H9 (cell line): ENCODE data around the gene PTGER4. TPM values are rescaled to one million over a fixed set of nuclear protein-coding genes. Genes with fewer than 3 reads are reported as not detected.

Experiments used
- DNase-seq: peaks from one replicate; pipeline ENCODE4 v3.0.0-alpha.2; 2017
- H2AFZ ChIP-seq: one replicate; pipeline ENCODE4 v1.6.1; 2013; ENCODE audit warnings: mild to moderate bottlenecking, low read length, control low read depth, moderate library complexity
- H2AK5ac ChIP-seq: 2 replicates; pipeline ENCODE4 v1.6.1; 2013; ENCODE audit warnings: low read length, control low read depth, mixed read lengths; ENCODE audit not compliant: insufficient read length
- H2BK120ac ChIP-seq: one replicate; pipeline ENCODE4 v1.6.1; 2013; ENCODE audit warnings: low read depth, mild to moderate bottlenecking, low read length, control low read depth, inconsistent platforms; ENCODE audit not compliant: poor library complexity, severe bottlenecking
- H2BK12ac ChIP-seq: 2 replicates; pipeline ENCODE4 v1.6.1; 2013; ENCODE audit warnings: low read length, control low read depth, mixed read lengths, low read depth; ENCODE audit not compliant: insufficient read length
- H2BK15ac ChIP-seq: 2 replicates; pipeline ENCODE4 v1.6.1; 2013; ENCODE audit warnings: low read depth, low read length, control low read depth
- H2BK20ac ChIP-seq: one replicate; pipeline ENCODE4 v1.6.1; 2013; ENCODE audit warnings: low read depth, mild to moderate bottlenecking, low read length, control low read depth, inconsistent platforms; ENCODE audit not compliant: poor library complexity, severe bottlenecking
- H2BK5ac ChIP-seq: 2 replicates; pipeline ENCODE4 v1.6.1; 2013; ENCODE audit warnings: low read length, control low read depth, mixed read lengths; ENCODE audit not compliant: insufficient read length
- H3K14ac ChIP-seq: 2 replicates; pipeline ENCODE4 v1.6.1; 2013; ENCODE audit warnings: low read length, control low read depth; ENCODE audit not compliant: insufficient read depth
- H3K18ac ChIP-seq: 2 replicates; pipeline ENCODE4 v1.6.1; 2013; ENCODE audit warnings: low read depth, mild to moderate bottlenecking, mixed read lengths, low read length, control low read depth; ENCODE audit not compliant: insufficient read length
- H3K23ac ChIP-seq: 2 replicates; pipeline ENCODE4 v1.6.1; 2013; ENCODE audit warnings: low read length, control low read depth, mixed read lengths, low read depth; ENCODE audit not compliant: insufficient read length
- H3K23me2 ChIP-seq: 2 replicates; pipeline ENCODE4 v1.6.1; 2013; ENCODE audit warnings: low read depth, mild to moderate bottlenecking, mixed read lengths, low read length, control low read depth; ENCODE audit not compliant: insufficient read length, poor library complexity, severe bottlenecking
- H3K27ac ChIP-seq: 2 replicates; pipeline ENCODE4 v1.5.1; 2013; ENCODE audit warnings: low read length, control low read depth, mixed read lengths, low read depth; ENCODE audit not compliant: insufficient read length
- H3K27me3 ChIP-seq: 2 replicates; pipeline ENCODE4 v1.6.1; 2013; ENCODE audit warnings: low read length, control low read depth, inconsistent platforms; ENCODE audit not compliant: insufficient read depth
- H3K4ac ChIP-seq: 2 replicates; pipeline ENCODE4 v1.6.1; 2013; ENCODE audit warnings: low read depth, mild to moderate bottlenecking, control low read depth, inconsistent platforms, low read length, moderate library complexity
- H3K4me1 ChIP-seq: 2 replicates; pipeline ENCODE4 v1.6.1; 2013; ENCODE audit warnings: low read length, control low read depth, inconsistent platforms; ENCODE audit not compliant: insufficient read depth
- H3K4me2 ChIP-seq: 2 replicates; pipeline ENCODE4 v1.6.1; 2013; ENCODE audit warnings: low read length, control low read depth, mixed read lengths; ENCODE audit not compliant: insufficient read length, insufficient read depth
- H3K56ac ChIP-seq: 2 replicates; pipeline ENCODE4 v1.6.1; 2013; ENCODE audit warnings: low read depth, mild to moderate bottlenecking, mixed read lengths, low read length, control low read depth; ENCODE audit not compliant: insufficient read length
- H3K79me1 ChIP-seq: 2 replicates; pipeline ENCODE4 v1.6.1; 2013; ENCODE audit warnings: low read depth, mild to moderate bottlenecking, moderate library complexity, low read length, control low read depth, inconsistent platforms; ENCODE audit not compliant: insufficient read depth, poor library complexity, severe bottlenecking
- H3K79me2 ChIP-seq: 2 replicates; pipeline ENCODE4 v1.6.1; 2013; ENCODE audit warnings: low read length, control low read depth, inconsistent platforms; ENCODE audit not compliant: insufficient read depth
- H3K9ac ChIP-seq: 2 replicates; pipeline ENCODE4 v1.6.1; 2013; ENCODE audit warnings: low read length, control low read depth, mixed read lengths; ENCODE audit not compliant: insufficient read length; ENCODE audit errors: extremely low read depth
- H3K9me3 ChIP-seq: one replicate; pipeline ENCODE4 v1.6.1; 2013; ENCODE audit warnings: low read depth, low read length, inconsistent platforms; ENCODE audit not compliant: control insufficient read depth
- H3T11ph ChIP-seq: one replicate; pipeline ENCODE4 v1.6.1; 2013; ENCODE audit warnings: mild to moderate bottlenecking, low read length, control low read depth, inconsistent platforms
- H4K20me1 ChIP-seq: one replicate; pipeline ENCODE4 v1.6.1; 2013; ENCODE audit not compliant: control insufficient read depth, insufficient read length, insufficient read depth
- H4K5ac ChIP-seq: 2 replicates; pipeline ENCODE4 v1.6.1; 2013; ENCODE audit warnings: low read depth, mild to moderate bottlenecking, mixed read lengths, low read length, control low read depth; ENCODE audit not compliant: insufficient read length
- H4K8ac ChIP-seq: replicated peaks from 2 replicates; pipeline ENCODE4 v1.6.1; 2013; ENCODE audit warnings: low read length, control low read depth, mixed read lengths, low read depth; ENCODE audit not compliant: insufficient read length
- H4K91ac ChIP-seq: 2 replicates; pipeline ENCODE4 v1.6.1; 2013; ENCODE audit warnings: low read depth, mild to moderate bottlenecking, moderate library complexity, mixed read lengths, low read length, control low read depth; ENCODE audit not compliant: insufficient read length
- H3K27ac Mint-ChIP-seq, 3 experiments: 2 replicates in 2 of 3; 3 replicates in 1 of 3; pipeline ENCODE4 v1.8.0; 2020 to 2021; ENCODE audit warnings: mixed read lengths in 3 of 3, mild to moderate bottlenecking in 1 of 3, moderate library complexity in 1 of 3
- H3K27me3 Mint-ChIP-seq: 2 replicates; pipeline ENCODE4 v1.8.0; 2021; ENCODE audit warnings: low read depth, mild to moderate bottlenecking, moderate library complexity, mixed read lengths
- H3K36me3 Mint-ChIP-seq, 3 experiments: 2 replicates in 2 of 3; 3 replicates in 1 of 3; pipeline ENCODE4 v1.8.0; 2020 to 2021; ENCODE audit warnings: low read depth in 3 of 3, mixed read lengths in 3 of 3; ENCODE audit not compliant: insufficient read depth in 1 of 3
- H3K4me1 Mint-ChIP-seq, 2 experiments: 2 replicates each; pipeline ENCODE4 v1.8.0; 2020; ENCODE audit warnings: mixed read lengths in 2 of 2
- H3K4me3 Mint-ChIP-seq, 2 experiments: 2 replicates in 1 of 2; 3 replicates in 1 of 2; pipeline ENCODE4 v1.8.0; 2020 to 2021; ENCODE audit warnings: mild to moderate bottlenecking in 2 of 2, mixed read lengths in 2 of 2, moderate library complexity in 1 of 2
- H3K9me3 Mint-ChIP-seq, 2 experiments: 2 replicates in 1 of 2; 3 replicates in 1 of 2; pipeline ENCODE4 v1.8.0; 2020; ENCODE audit warnings: mild to moderate bottlenecking in 2 of 2, mixed read lengths in 2 of 2, moderate library complexity in 1 of 2
- CTCF ChIP-seq: fragments of 200-600 bp; sonication (generic); conservative IDR thresholded peaks from 3 replicates; pipeline ENCODE4 v1.8.0; 2021; ENCODE audit warnings: antibody characterized with exemption, mild to moderate bottlenecking
- total RNA-seq: library from RNA; stranded (reverse); gene quantifications from 2 replicates; pipeline ENCODE4 v1.2.1, GENCODE V29; 2021

The PTGER4 gene
- total RNA-seq, 1 experiment from 2014 or later = 0.35 TPM

GRCh38 chr5:40735609-40736008 is 55.9 kb downstream of the PTGER4 start:
- Histone ChIP-seq H3K23ac (no peak overlapping the region), H3K23me2 (no peaks in the 10 kb centered on the region), H3K4me1 (no peaks in the 10 kb centered on the region), H2BK120ac (no peak overlapping the region), H3K4ac (no peak overlapping the region), H3K79me2 (0 out of 2 replicates have a peak, but pooled peaks cover 1% of the 10 kb centered on the region), H3K9me3 (no peaks in the 10 kb centered on the region), H3T11ph (no peak overlapping the region), H2BK15ac (no peak overlapping the region), H4K8ac (no peak overlapping the region), H2BK20ac (no peak overlapping the region), H2AFZ (no peak overlapping the region), H2BK12ac (no peak overlapping the region), H3K4me2 (no peak overlapping the region), H4K91ac (no peak overlapping the region), H4K20me1 (no peaks in the 10 kb centered on the region), H4K5ac (no peak overlapping the region), H3K14ac (no peak overlapping the region), H3K27me3 (no peaks in the 10 kb centered on the region), H3K18ac (no peak overlapping the region), H3K79me1 (no peaks in the 10 kb centered on the region), H3K56ac (no peak overlapping the region), H3K9ac (no peak overlapping the region), H2BK5ac (no peak overlapping the region), H3K27ac (no peak overlapping the region), H2AK5ac (no peak overlapping the region)
- no peaks in the 10 kb centered on the region for H3K9me3 Mint-ChIP-seq
- H3K36me3 Mint-ChIP-seq = peaks cover 3 to 6% (median 4%) of the 10 kb centered on the region in 3 experiments; a peak in 5 of 7 replicates
- no peaks in the 10 kb centered on the region for H3K27me3 Mint-ChIP-seq
- no peak for TF ChIP-seq CTCF
- no peaks in the 10 kb centered on the region for H3K4me1 Mint-ChIP-seq
- no peak overlapping the region for H3K27ac Mint-ChIP-seq
- H3K4me3 Mint-ChIP-seq = no peak overlapping the region
- DNase-seq = no peak
